IPS DF 19.7 (cell line): ENCODE measurements around the gene HEATR1.
"Not testable (repeated sequence)": the region's sequence is repeated elsewhere in the genome, so short reads cannot be mapped to it uniquely, and the experiment has no call there.

Source experiments
- DNase-seq: peaks from one replicate; pipeline ENCODE4 v3.0.0-alpha.2; 2013; ENCODE audit warnings: low read depth, low spot score

HEATR1 gene

DNA sequence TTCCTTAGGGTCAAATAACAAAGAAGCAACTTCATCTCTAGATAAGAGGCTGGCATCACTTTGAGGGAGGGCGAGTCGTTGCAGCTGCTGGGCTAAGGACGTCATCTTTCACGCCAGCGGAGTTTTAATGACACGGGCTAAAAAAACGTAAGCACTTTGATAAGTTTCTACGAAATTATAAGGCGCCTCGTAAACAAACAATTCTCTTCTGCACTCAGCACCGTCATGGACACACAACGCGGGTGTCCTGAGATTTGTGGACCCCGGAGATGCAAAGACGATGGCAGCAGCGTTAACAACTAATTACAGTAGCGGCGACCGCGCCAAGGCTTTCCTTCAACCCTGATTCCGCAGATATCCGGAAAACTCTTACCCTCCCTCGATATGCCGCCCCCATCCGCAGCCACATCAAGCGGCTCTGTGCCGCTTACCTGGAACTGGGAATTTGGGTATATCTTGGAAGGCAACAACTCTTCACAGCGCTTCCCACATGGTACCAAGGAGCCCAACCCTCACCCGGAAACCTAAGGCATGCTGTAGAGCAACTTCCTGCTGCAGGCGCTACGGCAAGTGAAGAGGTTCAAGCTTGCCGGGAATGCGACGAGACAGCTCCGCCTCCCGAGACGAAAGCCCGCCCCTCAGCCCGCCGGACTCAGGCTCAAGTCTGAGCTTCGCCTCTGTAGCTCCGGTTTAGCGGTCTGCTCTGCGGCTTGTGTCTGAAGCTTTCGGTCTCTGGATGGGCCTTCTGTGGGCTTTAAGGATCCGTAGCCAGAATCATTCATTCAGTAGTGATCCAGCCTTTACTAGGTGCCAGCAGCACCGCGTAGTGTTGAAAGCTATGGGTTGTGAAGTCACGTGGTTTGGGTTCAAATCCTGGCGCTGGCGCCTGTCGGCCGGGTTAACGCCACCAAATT is at the start of gene HEATR1:
TSS of gene HEATR1 (minus strand) at position 526 of the 914 bp plus-strand sequence. CDS start at position 105, 421 bp downstream.
- peak; percentile 94 for DNase-seq

DNA sequence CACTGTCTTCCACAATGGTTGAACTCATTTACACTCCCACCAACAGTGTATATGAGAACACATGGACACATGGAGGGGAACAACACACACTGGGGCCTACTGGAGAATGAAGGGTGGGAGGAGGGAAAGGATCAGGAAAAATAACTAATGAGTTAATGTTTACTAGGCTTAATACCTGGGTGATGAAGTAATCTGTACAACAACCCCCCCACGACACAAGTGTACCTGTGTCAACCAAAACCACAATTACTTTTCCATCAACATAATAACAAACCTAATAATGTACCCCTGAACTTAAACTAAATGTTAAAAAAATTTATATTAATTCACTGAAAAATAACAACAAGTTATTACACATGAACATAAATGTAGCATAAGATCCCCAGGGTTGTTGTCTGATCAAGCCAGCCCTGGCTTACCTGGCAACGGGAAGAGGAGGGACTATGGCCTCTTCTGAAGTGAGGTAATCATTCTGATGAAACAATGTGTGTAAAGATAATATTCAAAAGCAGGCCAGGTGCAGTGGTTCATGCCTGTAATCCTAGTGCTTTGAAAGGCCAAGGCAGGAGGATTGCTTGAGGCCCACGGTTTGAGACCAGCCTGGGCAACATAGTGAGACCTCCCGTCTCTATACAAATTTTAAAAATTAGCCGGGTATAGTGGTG is 40.8 kb upstream of the HEATR1 start:
- no peak for DNase-seq

GRCh38 chr1:236642763-236643162 is 38.4 kb upstream of the HEATR1 start:
- no peak for DNase-seq

GRCh38 chr1:236639686-236640085 is 35.4 kb upstream of the HEATR1 start:
- DNase-seq, result no peak

- no peak for DNase-seq
Observed at GRCh38 chr1:236638945-236639344, 34.6 kb upstream of the HEATR1 start.

DNA sequence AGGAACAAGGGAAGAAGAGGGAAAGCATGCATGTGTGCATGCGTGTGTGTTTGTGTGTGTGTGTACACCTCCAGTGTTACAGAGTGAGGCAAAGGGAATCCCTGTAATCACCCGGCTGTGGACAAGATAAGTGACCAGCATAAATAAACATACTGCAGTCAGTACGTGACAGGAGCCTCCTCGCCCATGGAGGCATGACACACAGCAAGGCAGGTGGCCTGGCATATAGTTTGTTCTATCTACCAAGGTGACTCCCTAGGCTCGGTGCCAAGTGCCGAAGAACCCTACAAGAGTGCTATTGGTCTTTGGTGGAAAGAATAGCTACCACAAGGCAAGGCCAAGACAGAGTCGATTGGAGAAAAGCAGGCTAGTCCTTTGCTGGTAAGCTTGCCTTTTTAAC is 31.7 kb upstream of the HEATR1 start:
- no peak for DNase-seq

- no peak for DNase-seq
Observed at GRCh38 chr1:236627727-236628408, 23.6 kb upstream of the HEATR1 start.

DNA sequence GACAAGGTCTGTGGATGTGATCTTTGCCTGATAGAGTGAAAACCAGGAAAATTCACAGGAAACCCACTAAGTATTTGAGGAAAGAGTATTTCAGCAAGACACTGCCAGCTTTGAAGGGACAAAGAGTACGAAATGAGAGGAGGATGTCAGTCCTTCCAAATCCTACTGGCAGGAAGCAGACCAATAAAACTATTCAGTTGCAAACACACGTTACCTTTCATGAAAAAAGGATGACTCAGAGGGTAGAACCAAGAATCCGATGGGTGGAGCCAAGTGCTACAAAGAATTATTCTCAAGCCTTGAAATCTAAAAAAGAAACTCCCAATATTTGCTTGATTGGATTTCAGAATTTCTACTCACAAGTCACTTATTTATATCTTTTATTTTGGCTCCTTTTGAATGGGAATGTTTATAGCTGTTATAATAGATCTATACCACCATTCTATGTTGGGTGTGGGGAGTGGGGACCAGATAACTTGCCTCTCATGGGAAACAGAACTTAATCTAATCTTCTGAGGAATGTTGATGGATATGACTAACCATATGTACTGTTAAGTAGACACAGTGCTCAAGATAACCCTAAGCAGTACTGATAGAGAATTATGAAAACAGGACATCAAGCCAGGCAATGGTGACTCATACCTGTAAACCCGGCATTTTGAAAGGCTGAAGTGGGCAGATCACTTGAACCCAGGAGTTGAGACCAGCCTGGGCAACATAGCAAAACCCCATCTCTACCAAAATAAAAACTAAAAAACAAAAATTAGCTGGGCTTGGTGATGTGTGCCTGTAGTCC is 19.3 kb upstream of the HEATR1 start:
- DNase-seq, result peak; percentile 25

GRCh38 chr1:236622407-236622806 is 18.1 kb upstream of the HEATR1 start:
- DNase-seq, result no peak

GRCh38 chr1:236619398-236619797 is 15.1 kb upstream of the HEATR1 start:
- no peak for DNase-seq

GRCh38 chr1:236618507-236618906 is 14.2 kb upstream of the HEATR1 start:
- DNase-seq, result no peak

DNA sequence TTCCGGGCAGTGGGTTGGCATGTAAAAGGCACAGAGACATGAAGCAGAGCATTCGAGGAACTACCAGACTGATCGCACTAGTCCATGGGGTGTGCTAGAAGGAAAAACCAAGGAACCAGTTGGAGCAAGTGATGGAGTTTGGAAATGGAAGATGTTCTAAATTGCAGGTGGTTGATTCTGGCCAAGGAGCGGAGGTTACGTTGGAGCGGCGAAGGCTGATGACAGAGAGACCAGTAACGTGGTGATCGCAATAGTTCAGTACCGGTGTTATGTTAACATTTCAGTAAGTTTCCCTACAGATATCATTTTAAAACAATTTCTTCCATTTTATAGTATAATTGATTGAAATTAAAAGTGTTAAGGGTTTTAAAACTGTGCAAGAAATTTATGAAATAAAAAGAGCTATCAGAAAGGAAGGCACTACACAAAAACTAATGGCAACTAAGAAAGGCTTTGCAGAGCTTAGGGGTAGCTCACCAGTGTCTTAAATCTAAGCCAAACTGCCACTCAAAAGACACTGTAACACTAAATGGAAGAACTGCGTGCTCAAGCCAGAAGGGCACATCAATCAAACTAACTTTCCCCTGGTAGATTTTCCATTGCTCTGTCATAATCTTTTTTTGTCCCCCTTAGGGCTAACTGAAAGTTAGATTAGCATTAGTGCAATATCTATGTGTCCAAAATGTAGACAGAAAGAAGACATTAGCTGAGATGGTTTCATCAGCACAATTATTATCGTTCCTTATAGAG is 11.3 kb upstream of the HEATR1 start:
- no peak for DNase-seq

DNA sequence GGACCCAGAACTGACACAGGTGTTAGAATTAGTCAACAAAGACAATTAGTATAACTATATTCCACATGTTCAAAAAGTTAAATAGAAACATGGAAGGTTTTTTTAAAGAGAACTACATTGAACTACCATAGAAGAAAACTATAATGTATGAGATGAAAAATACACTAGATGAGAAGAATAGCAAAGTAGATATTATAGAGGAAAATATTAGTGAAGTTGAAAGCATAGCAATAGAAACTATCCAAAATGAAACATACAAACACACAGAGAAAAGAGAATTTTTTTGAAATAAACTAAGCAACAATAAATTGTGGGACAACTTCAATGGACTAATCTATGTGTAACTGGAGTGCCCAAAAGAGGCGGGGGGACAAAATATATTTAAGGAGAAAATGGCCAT is 8.0 kb upstream of the HEATR1 start:
- no peak for DNase-seq

GRCh38 chr1:236608930-236609726 is 4.8 kb upstream of the HEATR1 start:
- DNase-seq, result peak; percentile 17

DNA sequence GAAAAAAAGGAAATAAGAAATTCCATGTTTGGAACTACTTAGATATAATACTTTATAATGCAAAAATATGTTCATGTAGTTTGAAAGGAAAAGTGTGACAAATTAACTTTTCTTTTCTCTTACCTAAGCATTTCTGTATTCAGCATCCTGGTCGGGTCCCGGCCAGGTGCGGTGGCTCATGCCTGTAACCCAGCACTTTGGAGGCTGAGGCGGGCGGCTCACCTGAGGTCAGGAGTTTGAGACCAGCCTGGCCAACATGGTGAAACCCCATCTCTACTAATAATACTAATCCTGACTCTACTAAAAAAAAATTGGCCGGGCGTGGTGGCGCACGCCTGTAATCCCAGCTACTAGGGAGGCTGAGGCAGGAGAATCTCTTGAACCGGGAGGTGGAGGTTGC is 3.3 kb upstream of the HEATR1 start:
- DNase-seq, result not testable (repeated sequence)

DNA sequence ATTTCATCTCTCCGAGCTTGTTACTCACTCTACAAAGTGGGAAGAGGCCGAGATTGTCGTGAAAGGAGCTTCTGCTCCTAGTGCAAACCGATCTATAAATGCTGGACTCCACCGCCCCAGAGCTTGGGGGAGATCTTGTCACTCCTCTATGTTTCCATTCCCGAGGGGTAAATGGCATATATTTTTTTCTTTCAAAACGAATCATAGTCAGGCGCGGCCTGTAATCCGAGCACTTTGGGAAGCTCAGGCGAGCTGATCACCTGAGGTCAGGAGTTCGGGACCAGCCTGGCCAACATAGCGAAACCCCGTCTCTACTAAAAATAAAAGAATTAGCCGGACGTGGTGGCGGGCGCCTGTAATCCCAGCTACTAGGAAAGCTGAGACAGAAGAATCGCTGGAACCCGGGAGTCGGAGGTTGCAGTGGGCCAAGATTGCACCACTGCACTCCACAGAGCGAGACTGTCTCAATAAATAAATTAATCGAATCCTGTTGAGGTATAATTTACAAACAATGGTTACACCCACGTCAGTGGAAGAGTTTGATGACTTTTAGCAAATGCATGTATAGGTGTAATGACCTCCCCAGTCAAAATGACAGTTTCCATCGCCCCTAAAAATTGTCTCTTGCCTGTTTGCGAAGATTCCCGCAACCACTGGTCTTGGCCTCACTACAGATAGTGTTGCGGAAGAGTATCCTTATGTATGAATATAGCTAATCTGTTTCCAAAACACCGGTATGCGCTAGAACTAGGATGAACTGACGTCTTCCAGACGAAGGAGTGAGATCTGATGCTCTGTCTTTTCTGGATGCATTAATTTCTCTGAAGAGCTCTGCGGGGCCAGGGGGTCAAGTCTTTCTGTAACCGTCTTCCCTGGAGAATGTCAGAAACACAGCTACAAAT is 840 bp upstream of the HEATR1 start:
- DNase-seq, result no peak

DNA sequence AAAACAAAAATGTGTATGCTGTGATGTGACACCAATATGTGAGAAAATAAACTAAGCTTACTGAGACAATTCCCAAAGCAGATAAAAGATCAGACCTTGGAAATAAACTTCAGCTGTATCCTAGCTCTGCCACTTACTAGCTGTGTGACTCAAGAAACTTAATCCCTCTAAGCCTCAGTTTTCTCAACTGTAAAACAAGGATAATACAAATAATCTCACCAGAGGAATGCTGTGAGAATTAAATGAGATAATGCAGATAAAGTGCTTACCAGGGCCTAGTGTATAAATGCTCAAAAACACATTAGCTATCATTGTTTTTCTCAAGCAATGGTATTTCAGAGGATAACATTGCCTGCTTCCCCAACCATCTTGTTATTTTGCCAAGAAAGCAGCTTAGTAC is 2.1 kb downstream of the HEATR1 start:
- no peak for DNase-seq

GRCh38 chr1:236590553-236591150 is 13.7 kb downstream of the HEATR1 start:
- no peak for DNase-seq

DNA sequence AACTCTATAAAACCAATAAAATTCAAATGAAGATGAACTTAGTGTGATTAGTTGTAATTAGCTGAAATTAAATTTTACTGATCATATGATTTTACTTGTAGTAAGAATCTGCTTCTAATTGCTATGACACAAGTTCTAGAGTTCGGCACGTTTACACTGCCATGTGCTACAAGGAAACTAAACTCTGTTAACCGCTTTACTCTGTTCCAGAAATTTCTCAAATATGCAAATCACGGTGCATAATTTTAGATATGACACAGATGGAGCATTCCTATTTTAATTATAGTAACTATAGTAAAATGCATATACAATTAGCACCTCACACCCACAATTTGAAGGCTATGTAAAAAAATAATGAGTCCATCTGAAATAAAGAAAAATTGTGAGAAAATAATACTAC is 14.8 kb downstream of the HEATR1 start:
- no peak for DNase-seq
